Peyer's patch (tissue), 4 donors: ENCODE measurements around the gene C10orf105. TPM values are rescaled to one million over a fixed set of nuclear protein-coding genes. Genes with fewer than 3 reads are reported as not detected.

Experiments
- DNase-seq, 3 donors: peaks; one replicate each; pipeline ENCODE4 v3.0.0-alpha.2; 2017 to 2019
- H3K27ac ChIP-seq, 4 donors: fragments of 200-600 bp; sonication (generic); one replicate each; pipeline ENCODE4 v1.5.1; 2016 to 2019
- H3K27me3 ChIP-seq, 2 donors: fragments of 200-600 bp; sonication (generic); one replicate each; pipeline ENCODE4 v1.5.1; 2019
- H3K36me3 ChIP-seq, 3 donors: fragments of 200-600 bp; sonication (generic); one replicate each; pipeline ENCODE4 v1.5.1; 2016 to 2019
- H3K4me1 ChIP-seq, 4 donors: fragments of 200-600 bp; sonication (generic); one replicate each; pipeline ENCODE4 v1.5.1; 2016 to 2019
- H3K4me3 ChIP-seq, 4 donors: fragments of 200-600 bp; sonication (generic); 1 replicate in 3 of 4; 2 replicates in 1 of 4; pipeline ENCODE4 v1.5.1; 2016 to 2019; ENCODE audit warnings: mild to moderate bottlenecking in 1 of 4
- H3K9me3 ChIP-seq, 4 donors: fragments of 200-600 bp; sonication (generic); one replicate each; pipeline ENCODE4 v1.5.1; 2016 to 2019; ENCODE audit warnings: mild to moderate bottlenecking in 1 of 4
- CTCF ChIP-seq, 6 experiments: fragments of 450-650 bp in 4 of 6; fragments of 200-600 bp in 2 of 6; sonication (generic) in 1 of 6; IDR thresholded peaks; one replicate each; pipeline ENCODE4 v1.5.1; 2017 to 2019; ENCODE audit warnings: antibody characterized with exemption in 6 of 6, mild to moderate bottlenecking in 3 of 6, moderate library complexity in 1 of 6
- POLR2A ChIP-seq, 2 donors: fragments of 450-650 bp; IDR thresholded peaks; one replicate each; pipeline ENCODE4 v1.5.1; 2017; ENCODE audit warnings: antibody characterized with exemption in 2 of 2, mild to moderate bottlenecking in 2 of 2, moderate library complexity in 2 of 2
- total RNA-seq, 4 donors: library from RNA; depleted of rRNA; stranded (reverse); fragments of >200 nt; gene quantifications; one replicate each; pipeline ENCODE4 v1.1.0, GENCODE V29; 2016

C10orf105 gene
- total RNA-seq, 4 donors from 2014 or later, result 0.27 TPM; not detected in 3

- Histone ChIP-seq H3K4me1 (peaks cover 0 to 24% (median 16%) of the 10 kb centered on the region in 4 donors), H3K27ac (no peak overlapping the region), H3K9me3 (no peaks in the 10 kb centered on the region), H3K27me3 (no peaks in the 10 kb centered on the region), H3K4me3 (no peak overlapping the region), H3K36me3 (no peaks in the 10 kb centered on the region)
- DNase-seq, result no peak
- TF ChIP-seq POLR2A (IDR thresholded peaks at IDR 0.05), result no peak
- TF ChIP-seq CTCF (IDR thresholded peaks at IDR 0.05), result no peak
Measured at GRCh38 chr10:71698737-71699136, 20.8 kb downstream of the C10orf105 start.

- H3K9me3 ChIP-seq, result no peaks in the 10 kb centered on the region
- no peaks in the 10 kb centered on the region for H3K27me3 ChIP-seq
- no peak for TF ChIP-seq POLR2A (IDR thresholded peaks at IDR 0.05)
- no peak for TF ChIP-seq CTCF (IDR thresholded peaks at IDR 0.05)
- no peak overlapping the region for H3K27ac ChIP-seq
- no peak overlapping the region for H3K4me3 ChIP-seq
- no peaks in the 10 kb centered on the region for H3K36me3 ChIP-seq
- H3K4me1 ChIP-seq, result peaks cover 0 to 24% (median 18%) of the 10 kb centered on the region in 4 donors
- DNase-seq, result no peak
Measured at GRCh38 chr10:71697938-71698709, 21.5 kb downstream of the C10orf105 start.

GRCh38 chr10:71696628-71697326 lies 22.8 kb downstream of the C10orf105 start:
- peak; percentile 74 to 91 (median 85) for DNase-seq
- TF ChIP-seq CTCF (IDR thresholded peaks at IDR 0.05) (peak; percentile 60 to 89 (median 84)), POLR2A (IDR thresholded peaks at IDR 0.05) (no peak)
- Histone ChIP-seq H3K4me3 (no peak overlapping the region), H3K9me3 (no peaks in the 10 kb centered on the region), H3K4me1 (peaks cover 0 to 24% (median 18%) of the 10 kb centered on the region in 4 donors), H3K36me3 (no peaks in the 10 kb centered on the region), H3K27ac (peak overlapping the region in 1 of 4 donors; percentile 7), H3K27me3 (no peaks in the 10 kb centered on the region)

GRCh38 chr10:71695502-71696476 lies 23.8 kb downstream of the C10orf105 start:
- peak overlapping the region in 3 of 4 donors; percentile 1 to 67 (median 37) for H3K27ac ChIP-seq
- no peaks in the 10 kb centered on the region for H3K9me3 ChIP-seq
- H3K4me3 ChIP-seq, result no peak overlapping the region
- TF ChIP-seq CTCF (IDR thresholded peaks at IDR 0.05), result no peak
- TF ChIP-seq POLR2A (IDR thresholded peaks at IDR 0.05), result no peak
- H3K36me3 ChIP-seq, result no peaks in the 10 kb centered on the region
- H3K27me3 ChIP-seq, result no peaks in the 10 kb centered on the region
- H3K4me1 ChIP-seq, result peaks cover 0 to 24% (median 18%) of the 10 kb centered on the region in 4 donors
- no peak for DNase-seq

GRCh38 chr10:71694567-71694968 lies 25.0 kb downstream of the C10orf105 start:
- peaks cover 0 to 24% (median 18%) of the 10 kb centered on the region in 4 donors for H3K4me1 ChIP-seq
- no peak overlapping the region for H3K4me3 ChIP-seq
- TF ChIP-seq POLR2A (IDR thresholded peaks at IDR 0.05) (no peak), CTCF (IDR thresholded peaks at IDR 0.05) (no peak)
- no peaks in the 10 kb centered on the region for H3K36me3 ChIP-seq
- H3K27ac ChIP-seq, result peak overlapping the region in 3 of 4 donors; percentile 35 to 67 (median 37)
- H3K9me3 ChIP-seq, result no peaks in the 10 kb centered on the region
- peak in 2 of 3 donors; percentile 83 to 89 for DNase-seq
- no peaks in the 10 kb centered on the region for H3K27me3 ChIP-seq
